Measurements from ENCODE around the gene DISP3. TPM values are rescaled to one million over a fixed set of nuclear protein-coding genes. Genes with fewer than 3 reads are reported as not detected.

DISP3 gene
- total RNA-seq, 1 experiment from 2014 or later: 1.1 TPM

- intact Hi-C loops (cut with micrococcal nuclease; ENCODE audit: unreplicated experiment): no loop called here
- H3K27me3 ChIP-seq (ENCODE audit: control insufficient read depth, insufficient read depth, low read length): peaks cover 10% of the 10 kb centered on the region
- H3K27ac ChIP-seq (ENCODE audit: low read length): no peak overlapping the region
- H3K9me3 ChIP-seq (ENCODE audit: control insufficient read depth, insufficient read depth, low read depth, low read length): no peaks in the 10 kb centered on the region
- H3K36me3 ChIP-seq (ENCODE audit: control insufficient read depth, insufficient read depth, low read length): no peaks in the 10 kb centered on the region
- CTCF ChIA-PET: no interaction called here
- POLR2A ChIA-PET: no interaction called here
- DNase-seq (ENCODE audit: low read depth, low spot score) (no peak), ATAC-seq (no peak)
- in situ Hi-C loops (cut with HindIII; ENCODE audit: low pct_unique_long_range_greater_than_20kb, low sequenced_read_pairs): no loop called here
- BruUV-seq (replicated peaks): no TSS peak
- H3K4me1 ChIP-seq (ENCODE audit: control insufficient read depth, insufficient read depth, low read length): no peaks in the 10 kb centered on the region
- TF ChIP-seq, protein P1, sequence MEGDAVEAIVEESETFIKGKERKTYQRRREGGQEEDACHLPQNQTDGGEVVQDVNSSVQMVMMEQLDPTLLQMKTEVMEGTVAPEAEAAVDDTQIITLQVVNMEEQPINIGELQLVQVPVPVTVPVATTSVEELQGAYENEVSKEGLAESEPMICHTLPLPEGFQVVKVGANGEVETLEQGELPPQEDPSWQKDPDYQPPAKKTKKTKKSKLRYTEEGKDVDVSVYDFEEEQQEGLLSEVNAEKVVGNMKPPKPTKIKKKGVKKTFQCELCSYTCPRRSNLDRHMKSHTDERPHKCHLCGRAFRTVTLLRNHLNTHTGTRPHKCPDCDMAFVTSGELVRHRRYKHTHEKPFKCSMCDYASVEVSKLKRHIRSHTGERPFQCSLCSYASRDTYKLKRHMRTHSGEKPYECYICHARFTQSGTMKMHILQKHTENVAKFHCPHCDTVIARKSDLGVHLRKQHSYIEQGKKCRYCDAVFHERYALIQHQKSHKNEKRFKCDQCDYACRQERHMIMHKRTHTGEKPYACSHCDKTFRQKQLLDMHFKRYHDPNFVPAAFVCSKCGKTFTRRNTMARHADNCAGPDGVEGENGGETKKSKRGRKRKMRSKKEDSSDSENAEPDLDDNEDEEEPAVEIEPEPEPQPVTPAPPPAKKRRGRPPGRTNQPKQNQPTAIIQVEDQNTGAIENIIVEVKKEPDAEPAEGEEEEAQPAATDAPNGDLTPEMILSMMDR (IDR thresholded peaks at IDR 0.05): no peak
- no peak for TF ChIP-seq REST (IDR thresholded peaks at IDR 0.05; ENCODE audit: insufficient read depth in 1 of 2, low read depth in 2 of 2, low read length in 1 of 2)
- no peak for TF ChIP-seq POLR2AphosphoS5 (IDR thresholded peaks at IDR 0.05; ENCODE audit: low read depth, low read length)
- TF ChIP-seq TCF7L2 (IDR thresholded peaks at IDR 0.05; ENCODE audit: low read depth, low read length): no peak
- no peak for TF ChIP-seq SIN3A (IDR thresholded peaks at IDR 0.05; ENCODE audit: borderline replicate concordance, insufficient read depth, low read depth, low read length)
- no peak overlapping the region for H3K4me3 ChIP-seq (ENCODE audit: low read depth in 2 of 2, low read length in 2 of 2)
These were observed 64.8 kb downstream of the DISP3 start for GRCh38 chr1:11543796-11544195.

DNA sequence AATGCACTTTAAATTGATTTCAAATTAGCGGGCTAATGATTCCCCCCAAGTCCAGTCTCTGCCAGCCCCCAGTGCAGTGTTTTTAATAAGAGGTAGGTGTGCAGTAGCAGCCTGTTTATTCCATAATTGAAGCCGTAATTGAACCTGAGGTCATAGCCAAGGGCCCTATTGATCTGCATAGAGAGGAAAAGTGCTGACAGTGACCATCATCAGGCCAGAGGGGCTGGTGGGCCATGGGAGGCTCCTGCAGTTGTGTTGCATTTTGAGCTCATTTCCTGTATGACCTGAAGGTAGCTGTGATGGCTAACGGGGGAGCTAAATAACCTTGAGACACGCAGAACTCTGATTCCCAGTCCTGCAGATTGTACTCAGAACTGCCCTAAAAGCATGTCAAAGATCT lies 67.5 kb downstream of the DISP3 start:
- DNase-seq (ENCODE audit: low read depth, low spot score) (no peak), ATAC-seq (no peak)
- Histone ChIP-seq H3K4me1 (ENCODE audit: control insufficient read depth, insufficient read depth, low read length) (no peaks in the 10 kb centered on the region), H3K9me3 (ENCODE audit: control insufficient read depth, insufficient read depth, low read depth, low read length) (no peaks in the 10 kb centered on the region), H3K36me3 (ENCODE audit: control insufficient read depth, insufficient read depth, low read length) (no peaks in the 10 kb centered on the region), H3K27ac (ENCODE audit: low read length) (no peak overlapping the region), H3K4me3 (ENCODE audit: low read depth in 2 of 2, low read length in 2 of 2) (no peak overlapping the region), H3K27me3 (ENCODE audit: control insufficient read depth, insufficient read depth, low read length) (peaks cover 12% of the 10 kb centered on the region)
- intact Hi-C loops (cut with micrococcal nuclease; ENCODE audit: unreplicated experiment): no loop called here
- ChIA-PET CTCF (no interaction called here), POLR2A (interaction anchor here (0.6 kb wide), 1 partner anchor 63 kb away, joined by 3 read pairs; no protein-coding TSS in a partner anchor)
- no TSS peak for BruUV-seq (replicated peaks)
- TF ChIP-seq POLR2AphosphoS5 (IDR thresholded peaks at IDR 0.05; ENCODE audit: low read depth, low read length) (no peak), TCF7L2 (IDR thresholded peaks at IDR 0.05; ENCODE audit: low read depth, low read length) (no peak), REST (IDR thresholded peaks at IDR 0.05; ENCODE audit: insufficient read depth in 1 of 2, low read depth in 2 of 2, low read length in 1 of 2) (no peak), SIN3A (IDR thresholded peaks at IDR 0.05; ENCODE audit: borderline replicate concordance, insufficient read depth, low read depth, low read length) (no peak)
- TF ChIP-seq, protein P1 (IDR thresholded peaks at IDR 0.05): no peak
- in situ Hi-C loops (cut with HindIII; ENCODE audit: low pct_unique_long_range_greater_than_20kb, low sequenced_read_pairs): no loop called here
